DND-41 (cell line): ENCODE data around the gene FOXI1.

ENCODE experiments used
- CTCF ChIP-seq: IDR thresholded peaks from 2 replicates; pipeline ENCODE4 v1.5.1; 2012; ENCODE audit warnings: borderline replicate concordance, low read length, moderate library complexity, mild to moderate bottlenecking; ENCODE audit not compliant: poor library complexity, severe bottlenecking; ENCODE audit errors: extremely low read depth
- EZH2 ChIP-seq: IDR thresholded peaks from 3 replicates; pipeline ENCODE4 v1.6.1; 2012; ENCODE audit warnings: borderline replicate concordance, low read depth, mild to moderate bottlenecking, moderate library complexity, low read length, inconsistent platforms; ENCODE audit not compliant: severe bottlenecking

GRCh38 chr5:170076211-170076610 lies 29.5 kb upstream of the FOXI1 start:
- no peak for TF ChIP-seq CTCF
- no peak for TF ChIP-seq EZH2
